Left lobe of liver (tissue), 2 donors: ENCODE measurements around the gene PPFIA2. TPM values are rescaled to one million over a fixed set of nuclear protein-coding genes. Genes with fewer than 3 reads are reported as not detected.

ENCODE experiments used
- ATAC-seq: fragments of 200-7000 bp; cut with Tn5 transposase; one replicate; pipeline ENCODE4 v1.9.1; 2020; ENCODE audit warnings: mild to moderate bottlenecking, moderate library complexity
- DNase-seq: peaks from one replicate; pipeline ENCODE4 v3.0.0-alpha.2; 2020; ENCODE audit warnings: low spot score
- total RNA-seq: library from RNA; stranded (reverse); gene quantifications from one replicate; pipeline ENCODE4 v1.2.1, GENCODE V29; 2021
- donor health status: DM: no; HTN: no; CAD: no; lungs with moderate emphysema.
- donor health status: DM: no; HTN: yes; CAD: no.

PPFIA2 gene
- total RNA-seq, 1 donor from 2014 or later, result not detected

- ATAC-seq, result no peak
- no peak for DNase-seq
These were observed 470.5 kb downstream of the PPFIA2 start for GRCh38 chr12:81288651-81289050.

GRCh38 chr12:81284137-81284536 lies 475.0 kb downstream of the PPFIA2 start:
- no peak for DNase-seq
- ATAC-seq, result no peak

GRCh38 chr12:81274637-81275529 lies 484.3 kb downstream of the PPFIA2 start:
- ATAC-seq, result no peak
- DNase-seq, result no peak

GRCh38 chr12:81270385-81270784 lies 488.8 kb downstream of the PPFIA2 start:
- DNase-seq (no peak), ATAC-seq (no peak)

GRCh38 chr12:81263072-81263471 lies 496.1 kb downstream of the PPFIA2 start:
- ATAC-seq (no peak), DNase-seq (no peak)

- no peak for DNase-seq
- no peak for ATAC-seq
These were observed 497.5 kb downstream of the PPFIA2 start for GRCh38 chr12:81261508-81262207.

- ATAC-seq, result no peak
- DNase-seq, result no peak
These were observed 499.8 kb downstream of the PPFIA2 start for GRCh38 chr12:81259360-81259759.

- ATAC-seq (peak; percentile 54), DNase-seq (no peak)
These were observed 501.1 kb downstream of the PPFIA2 start for GRCh38 chr12:81257947-81258551.

GRCh38 chr12:81255947-81256346 lies 503.2 kb downstream of the PPFIA2 start:
- ATAC-seq (no peak), DNase-seq (no peak)

GRCh38 chr12:81255456-81255855 lies 503.7 kb downstream of the PPFIA2 start:
- no peak for ATAC-seq
- DNase-seq, result no peak

GRCh38 chr12:81253360-81253759 lies 505.8 kb downstream of the PPFIA2 start:
- DNase-seq (peak; percentile 65), ATAC-seq (peak; percentile 95)

GRCh38 chr12:81252228-81252627 lies 506.9 kb downstream of the PPFIA2 start:
- DNase-seq, result no peak

GRCh38 chr12:81249976-81250375 lies 509.2 kb downstream of the PPFIA2 start:
- DNase-seq (no peak), ATAC-seq (no peak)

More at GRCh38 chr12:81252228-81252627, 506.9 kb downstream of the PPFIA2 start:
- ATAC-seq, result no peak

GRCh38 chr12:81245907-81246570 lies 513.1 kb downstream of the PPFIA2 start:
- DNase-seq (no peak), ATAC-seq (no peak)

GRCh38 chr12:81245458-81245857 lies 513.7 kb downstream of the PPFIA2 start:
- no peak for DNase-seq
- ATAC-seq, result no peak

- DNase-seq (no peak), ATAC-seq (no peak)
These were observed 527.4 kb downstream of the PPFIA2 start for GRCh38 chr12:81231574-81232368.

GRCh38 chr12:81229759-81230158 lies 529.4 kb downstream of the PPFIA2 start:
- DNase-seq (no peak), ATAC-seq (no peak)

GRCh38 chr12:81224626-81225025 lies 534.5 kb downstream of the PPFIA2 start:
- no peak for ATAC-seq

GRCh38 chr12:81222846-81223592 lies 536.1 kb downstream of the PPFIA2 start:
- DNase-seq, result no peak
- no peak for ATAC-seq

More at GRCh38 chr12:81224626-81225025, 534.5 kb downstream of the PPFIA2 start:
- DNase-seq, result no peak
